Hematopoietic multipotent progenitor cell treated with erythropoietin and hydrocortisone succinate and interleukin-3 and kit ligand, for 6 days (in vitro differentiated cells): Measurements from ENCODE around the gene CFAP74.
A peak's percentile ranks its signal among the peaks of the same experiment; 100 is the strongest.

ENCODE experiments used
- DNase-seq: peaks from one replicate; pipeline ENCODE4 v3.0.0-alpha.2; 2015

The CFAP74 gene, protein sequence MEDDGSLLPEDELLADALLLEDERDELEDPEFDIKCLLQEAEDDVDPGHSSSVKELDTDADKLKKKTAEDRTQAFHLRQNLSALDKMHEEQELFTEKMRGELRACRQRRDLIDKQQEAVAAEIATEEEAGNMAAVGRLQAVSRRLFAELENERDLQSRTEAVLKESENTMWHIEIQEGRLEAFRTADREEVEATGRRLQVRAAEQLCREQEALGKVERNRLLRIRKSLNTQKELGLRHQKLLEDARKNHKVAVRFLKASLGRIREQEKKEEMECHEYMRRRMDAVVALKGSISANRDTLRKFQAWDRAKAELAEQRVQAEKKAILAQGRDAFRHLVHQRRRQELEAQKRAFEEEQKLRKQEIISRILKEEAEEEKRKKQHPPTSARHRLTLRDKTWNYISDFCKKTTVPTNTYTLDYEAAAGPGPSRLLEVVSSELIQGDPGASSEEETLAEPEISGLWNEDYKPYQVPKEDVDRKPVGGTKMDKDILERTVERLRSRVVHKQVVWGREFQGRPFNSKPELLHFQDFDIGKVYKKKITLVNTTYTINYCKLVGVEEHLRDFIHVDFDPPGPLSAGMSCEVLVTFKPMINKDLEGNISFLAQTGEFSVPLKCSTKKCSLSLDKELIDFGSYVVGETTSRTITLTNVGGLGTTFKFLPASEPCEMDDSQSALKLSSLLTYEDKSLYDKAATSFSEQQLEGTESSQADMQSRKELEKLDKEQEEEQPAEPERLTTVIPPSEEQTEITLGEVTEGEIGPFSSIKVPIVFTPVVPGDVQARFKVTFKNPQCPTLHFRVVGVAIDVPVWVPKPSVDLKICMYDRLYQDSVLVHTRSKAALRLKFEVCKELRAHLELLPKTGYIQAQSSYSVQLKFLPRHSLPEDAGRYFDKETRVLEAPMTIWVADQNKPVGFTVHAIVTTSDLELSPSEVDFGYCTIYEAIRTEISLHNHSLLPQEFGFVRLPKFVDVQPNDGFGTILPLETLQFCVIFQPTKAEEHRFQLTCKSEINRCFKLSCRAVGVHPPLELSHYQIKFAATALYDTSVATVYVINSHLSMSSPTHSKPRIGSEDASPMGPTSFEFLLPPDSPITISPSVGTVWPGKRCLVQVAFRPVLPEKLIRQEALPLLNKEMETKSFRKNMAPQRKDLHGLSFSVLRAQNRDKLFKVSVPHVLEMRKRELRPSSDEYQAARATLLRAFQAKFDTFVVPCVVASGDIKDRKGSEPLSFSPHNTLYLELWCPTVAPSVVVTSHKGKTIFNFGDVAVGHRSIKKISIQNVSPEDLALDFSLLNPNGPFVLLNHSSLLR (N-terminal part only)

DNA sequence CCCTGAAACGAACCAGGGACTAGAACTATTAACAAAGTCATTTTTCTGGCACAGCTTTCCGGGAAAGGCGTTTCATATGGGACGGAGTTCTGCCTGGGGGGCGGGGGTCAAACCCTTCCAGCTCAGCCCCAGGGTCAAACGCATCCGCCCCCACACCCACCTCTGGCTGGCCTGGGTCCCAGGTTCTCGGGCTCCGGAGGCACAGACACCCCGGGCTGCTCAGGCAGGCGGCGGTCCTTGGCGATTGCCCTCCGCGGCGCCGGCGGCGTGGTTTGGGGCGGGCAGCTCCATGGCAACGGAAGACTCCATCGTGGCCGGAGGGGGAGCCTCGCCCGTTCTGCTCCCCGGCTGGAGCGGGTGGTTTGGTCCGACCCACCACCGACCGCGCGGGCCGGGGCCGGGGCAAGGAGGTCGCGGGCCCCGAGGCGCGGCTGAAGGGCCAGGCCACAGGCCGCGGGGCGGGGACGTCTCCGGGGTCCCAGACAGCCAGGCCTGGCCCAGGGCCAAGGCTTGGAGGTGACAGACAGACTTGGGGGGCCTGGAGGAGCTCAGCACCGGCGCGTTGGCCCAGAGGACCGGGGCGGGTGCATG, at the start of gene CFAP74:
Gene CFAP74 (minus strand): TSS at position 246 of the 591 bp plus-strand sequence. CDS start 12,830 bp downstream, outside the sequence.
- DNase-seq, result peak; percentile 43

DNA sequence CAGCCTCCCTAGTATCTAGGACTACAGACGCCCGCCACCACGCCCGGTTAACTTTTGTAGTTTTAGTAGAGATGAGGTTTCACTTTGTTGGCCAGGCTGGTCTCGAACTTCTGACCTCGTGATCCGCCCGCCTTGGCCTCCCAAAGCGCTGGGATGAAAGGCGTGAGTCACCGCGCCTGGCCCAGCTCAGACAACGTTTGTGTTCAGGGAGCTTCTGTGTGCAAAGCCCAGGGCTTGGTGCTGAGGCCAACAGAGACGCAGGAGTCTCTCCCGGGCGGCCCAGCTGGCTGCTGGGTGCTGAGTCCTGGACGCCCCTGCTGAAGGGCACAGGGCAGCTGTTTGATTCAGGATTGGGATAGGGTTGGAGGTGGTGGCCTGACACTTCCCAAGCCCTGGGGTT, 49.6 kb upstream of the CFAP74 start:
- no peak for DNase-seq

DNA sequence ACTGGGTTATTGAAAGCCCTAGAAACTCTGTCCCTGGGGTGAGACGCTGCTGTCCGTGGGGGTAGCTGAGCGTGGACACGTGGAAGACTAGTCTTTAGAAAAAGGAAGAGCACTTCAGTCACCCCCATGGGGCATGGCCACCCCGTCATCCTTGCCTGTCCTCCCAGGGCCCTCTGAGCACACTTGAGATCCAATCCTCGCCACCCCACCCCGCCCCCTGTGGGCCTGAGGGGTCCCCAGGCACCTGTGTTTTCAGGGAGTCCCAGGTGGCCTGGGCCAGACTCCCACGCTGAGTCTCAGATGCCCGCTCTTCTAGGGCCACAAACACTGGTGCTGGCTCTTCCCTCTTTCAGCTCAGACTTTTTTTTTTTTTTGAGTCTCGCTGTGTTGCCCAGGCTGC, 49.2 kb upstream of the CFAP74 start:
- DNase-seq, result no peak

DNA sequence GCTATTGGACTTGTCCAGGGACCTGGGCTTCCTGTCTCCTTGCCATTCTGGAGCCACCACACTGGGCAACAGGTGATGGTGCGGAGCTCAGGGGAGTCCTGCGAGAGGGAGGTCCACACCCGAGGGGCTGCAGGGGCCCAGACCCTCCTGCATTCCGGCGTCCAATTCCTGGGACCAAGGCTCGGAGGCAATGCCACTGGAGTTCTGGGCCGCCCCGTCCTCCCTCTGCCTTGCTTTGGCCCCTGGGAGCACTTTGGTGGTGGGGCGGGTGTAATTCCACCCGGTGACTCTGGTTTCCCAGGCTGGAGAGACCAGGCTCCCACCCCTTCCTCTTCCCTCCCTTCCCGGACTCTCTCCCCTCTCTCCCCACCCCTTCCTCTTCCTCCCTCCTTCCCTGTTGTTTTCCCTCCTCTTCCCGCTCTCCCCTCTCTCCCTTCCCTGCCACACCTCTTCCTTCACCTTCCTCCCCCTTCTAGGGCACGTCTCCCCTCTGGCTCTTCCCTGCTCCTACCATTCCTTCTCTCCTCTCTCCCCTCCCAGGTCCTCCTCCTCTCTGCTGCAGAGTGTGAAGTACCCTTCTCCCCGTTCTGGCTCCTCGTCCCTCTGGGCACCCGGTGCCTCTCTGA, 48.6 kb upstream of the CFAP74 start:
- no peak for DNase-seq

DNA sequence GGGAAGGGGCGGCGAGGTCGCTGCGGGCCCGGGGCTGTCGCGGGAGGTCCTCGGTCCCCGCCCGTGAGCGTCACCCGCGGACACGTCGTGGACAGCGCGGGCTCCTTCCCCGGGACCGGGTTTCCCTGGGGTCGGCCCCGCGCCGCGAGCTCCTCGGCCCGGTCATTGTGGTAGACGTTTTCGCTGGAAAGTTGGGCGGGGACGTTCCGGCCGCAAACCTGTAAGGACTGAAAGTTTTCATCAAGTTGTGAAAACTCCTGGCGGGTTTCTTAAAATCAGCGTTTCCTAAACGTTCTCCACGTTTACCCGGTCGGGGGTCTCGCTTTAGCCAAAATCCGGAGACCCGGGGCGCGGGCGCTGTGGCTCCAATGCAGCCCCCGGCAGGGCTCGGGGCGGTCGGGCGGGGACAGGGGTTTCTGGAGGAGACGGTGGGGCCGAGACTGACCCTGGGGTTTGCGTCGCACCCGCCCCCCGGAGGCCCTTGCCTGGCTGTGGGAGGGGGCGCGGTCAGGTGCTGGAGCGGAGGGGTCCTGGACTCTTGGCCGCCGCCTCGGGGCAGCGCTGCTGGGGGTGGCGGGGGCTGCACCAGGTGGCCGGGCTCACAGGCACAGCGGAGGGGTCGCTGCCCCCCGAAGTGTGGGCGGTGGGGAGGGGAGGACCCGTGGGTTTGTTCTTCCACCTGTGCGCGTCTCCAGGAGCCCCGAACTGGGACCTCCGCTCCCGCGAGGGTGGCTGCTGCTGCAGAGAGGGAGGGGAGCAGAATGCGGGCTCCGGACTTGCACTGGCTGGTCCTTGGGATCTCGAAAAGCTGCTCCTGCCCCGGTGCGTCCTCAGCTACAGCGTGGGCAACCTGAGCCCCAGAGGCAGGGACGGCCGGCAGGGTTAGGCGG, 47.5 kb upstream of the CFAP74 start:
- no peak for DNase-seq

DNA sequence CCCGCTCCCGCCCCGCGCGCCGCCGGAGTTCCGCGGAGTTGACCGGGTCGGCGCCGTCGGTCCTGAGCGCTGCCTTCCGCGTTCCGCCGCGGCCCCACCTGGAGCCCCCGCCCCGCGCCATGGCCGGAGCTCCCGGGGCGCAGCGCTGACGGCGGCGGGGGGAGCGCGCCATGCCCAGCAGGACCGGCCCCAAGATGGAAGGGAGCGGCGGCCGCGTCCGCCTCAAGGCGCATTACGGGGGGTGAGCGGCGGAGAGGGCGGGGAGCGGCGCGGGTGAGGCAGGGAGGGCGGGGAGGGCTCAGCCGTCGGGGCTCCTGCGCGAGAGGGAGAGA, 46.8 kb upstream of the CFAP74 start:
- no peak for DNase-seq

DNA sequence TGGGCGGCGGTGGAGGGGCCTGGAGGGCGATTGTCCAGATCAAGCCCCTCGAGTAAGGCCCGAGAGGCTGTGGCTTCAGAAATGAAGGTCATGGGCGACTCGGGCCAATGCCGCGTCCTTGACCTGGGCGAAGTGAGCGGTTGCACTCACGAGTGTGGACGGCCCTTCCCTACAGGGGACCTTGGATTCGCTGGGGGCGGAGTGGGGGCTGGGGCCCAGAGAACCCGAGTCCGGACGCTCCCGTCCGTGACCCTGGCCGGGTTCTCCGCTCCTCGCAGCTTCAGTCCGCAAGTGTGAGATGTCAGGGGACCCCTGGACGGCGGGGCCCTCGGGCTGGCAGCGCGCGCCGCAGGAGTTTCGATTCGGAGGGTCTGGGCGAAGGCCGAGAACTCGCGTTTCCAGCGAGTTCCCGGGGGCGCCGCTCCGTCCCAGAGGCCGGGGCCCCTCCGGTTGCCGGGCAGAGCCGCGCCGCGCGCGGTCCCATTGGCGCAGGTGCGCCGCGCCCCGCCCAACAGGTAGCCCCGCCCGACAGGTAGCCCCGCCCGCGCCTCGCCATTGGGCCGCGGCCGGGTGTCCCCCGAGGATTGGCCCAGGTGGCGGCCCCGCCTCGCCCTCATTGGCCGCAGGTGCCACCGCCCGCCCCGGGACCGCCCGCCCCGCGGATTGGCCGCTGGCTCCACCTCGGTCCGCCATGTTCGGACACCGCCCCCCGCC, 46.3 kb upstream of the CFAP74 start, which contains the start of gene PRKCZ:
Gene PRKCZ (plus strand): TSS at position 694 of the 714 bp plus-strand sequence. CDS start 220 bp downstream, outside the sequence.
- DNase-seq, result peak; percentile 61

DNA sequence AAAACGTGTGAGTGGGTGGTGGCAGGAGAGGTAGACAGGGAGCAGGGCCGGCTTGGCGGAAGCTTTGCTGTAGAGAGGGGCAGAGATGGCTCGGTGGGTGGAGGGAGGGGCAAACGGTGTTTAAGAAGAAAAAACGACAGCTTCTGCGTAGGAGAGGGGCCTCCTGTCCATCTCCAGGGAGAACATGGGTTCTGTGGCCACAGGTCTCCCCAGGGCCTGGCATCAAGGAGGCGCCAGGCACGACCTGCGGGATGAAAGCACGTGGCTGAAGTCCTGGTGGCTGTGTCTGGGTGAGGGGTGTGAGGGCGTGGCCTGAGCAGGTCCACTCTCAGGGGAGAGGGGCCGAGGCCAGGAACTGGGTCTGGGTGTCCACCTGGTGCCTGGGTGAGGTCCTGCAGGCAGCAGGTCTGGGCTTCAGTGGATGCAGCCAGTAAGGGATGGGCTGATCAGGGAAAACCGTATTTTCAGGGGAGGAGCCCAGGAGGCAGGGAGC, 45.7 kb upstream of the CFAP74 start:
- DNase-seq, result no peak

DNA sequence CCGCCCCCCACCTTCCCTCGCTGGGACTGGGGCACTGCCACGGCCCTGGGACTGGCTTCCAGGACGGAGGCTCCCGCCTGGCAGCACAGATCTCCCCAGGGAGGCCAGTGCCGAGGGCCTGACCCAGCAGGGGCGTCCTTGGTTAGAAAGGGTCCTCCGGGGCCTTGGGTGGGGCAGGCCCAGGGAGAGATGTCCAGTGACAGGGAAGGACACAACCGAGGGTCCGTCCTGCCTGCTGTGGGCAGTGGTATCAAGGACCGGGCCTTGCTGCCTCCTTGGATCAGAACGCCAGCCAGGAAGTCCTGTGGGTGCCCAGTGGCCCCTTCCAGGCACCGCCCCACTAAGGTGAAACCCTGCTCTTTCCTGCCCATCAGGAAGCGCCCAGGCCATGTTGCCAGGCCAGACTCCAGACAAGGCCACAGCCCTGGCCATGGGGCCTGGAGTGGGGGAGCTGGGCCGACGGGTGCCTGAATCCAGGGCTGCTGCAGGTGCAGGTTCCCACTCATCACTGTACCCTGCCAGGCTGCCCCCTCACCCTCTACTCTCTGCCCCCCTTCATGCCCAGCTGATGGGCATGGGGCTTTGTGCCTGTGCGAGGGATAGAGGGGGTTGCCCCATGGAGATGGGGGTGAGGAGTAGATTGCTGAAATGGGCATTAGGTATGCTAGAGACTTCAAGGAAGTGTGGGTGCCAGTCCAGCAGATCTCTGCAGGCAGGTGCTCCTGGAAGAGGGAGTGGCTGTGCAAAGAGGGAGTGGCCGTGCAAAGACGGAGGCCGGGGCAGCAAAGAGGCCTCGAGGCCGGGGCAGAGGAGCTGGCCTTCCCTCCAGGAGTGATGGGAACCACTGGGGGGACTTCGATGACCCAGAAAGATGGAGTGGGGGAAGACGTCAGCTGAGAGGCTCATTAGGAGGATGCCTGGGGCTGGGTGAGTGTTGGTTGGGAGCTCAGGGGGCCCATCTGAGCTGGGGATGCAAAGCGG, 44.5 kb upstream of the CFAP74 start:
- DNase-seq, result no peak

DNA sequence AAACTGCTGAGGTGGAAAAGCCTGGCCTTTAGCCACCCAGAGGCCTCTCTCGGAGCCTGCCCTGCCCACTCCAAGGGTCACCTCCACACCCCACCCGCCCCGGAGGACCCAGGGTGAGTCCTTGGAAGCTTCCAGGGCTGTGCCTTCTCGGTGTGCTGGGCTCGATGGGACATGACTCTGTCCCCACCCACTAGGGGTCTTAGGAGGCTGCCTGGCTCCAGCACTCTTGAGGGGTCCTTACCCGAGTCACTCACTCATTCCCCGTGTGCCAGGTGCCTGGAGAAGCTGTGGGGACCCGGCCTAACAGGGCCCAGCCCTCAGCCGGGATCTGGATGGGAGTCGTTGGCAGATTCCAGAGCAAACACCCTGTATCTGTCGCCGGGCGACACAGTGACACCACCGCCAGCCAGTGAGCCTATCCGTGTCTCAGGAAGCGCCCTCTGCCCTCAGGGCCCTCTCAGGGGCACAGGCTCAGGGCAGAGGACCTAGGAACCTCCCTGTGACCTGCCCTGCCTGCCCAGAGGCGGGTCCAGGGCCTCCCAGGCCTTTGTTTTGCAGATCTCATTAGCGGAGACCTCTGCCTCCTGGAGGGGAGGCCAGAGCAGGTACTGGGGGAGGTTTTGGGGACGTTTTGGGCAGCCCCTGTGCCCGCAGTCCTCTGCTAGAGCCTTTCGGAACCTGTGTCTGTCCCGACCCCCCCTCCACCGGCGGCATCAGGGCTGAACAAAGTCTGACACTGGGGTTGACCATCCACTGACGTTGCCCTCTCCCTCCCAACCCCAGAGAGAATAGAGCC, 43.6 kb upstream of the CFAP74 start:
- DNase-seq, result no peak

DNA sequence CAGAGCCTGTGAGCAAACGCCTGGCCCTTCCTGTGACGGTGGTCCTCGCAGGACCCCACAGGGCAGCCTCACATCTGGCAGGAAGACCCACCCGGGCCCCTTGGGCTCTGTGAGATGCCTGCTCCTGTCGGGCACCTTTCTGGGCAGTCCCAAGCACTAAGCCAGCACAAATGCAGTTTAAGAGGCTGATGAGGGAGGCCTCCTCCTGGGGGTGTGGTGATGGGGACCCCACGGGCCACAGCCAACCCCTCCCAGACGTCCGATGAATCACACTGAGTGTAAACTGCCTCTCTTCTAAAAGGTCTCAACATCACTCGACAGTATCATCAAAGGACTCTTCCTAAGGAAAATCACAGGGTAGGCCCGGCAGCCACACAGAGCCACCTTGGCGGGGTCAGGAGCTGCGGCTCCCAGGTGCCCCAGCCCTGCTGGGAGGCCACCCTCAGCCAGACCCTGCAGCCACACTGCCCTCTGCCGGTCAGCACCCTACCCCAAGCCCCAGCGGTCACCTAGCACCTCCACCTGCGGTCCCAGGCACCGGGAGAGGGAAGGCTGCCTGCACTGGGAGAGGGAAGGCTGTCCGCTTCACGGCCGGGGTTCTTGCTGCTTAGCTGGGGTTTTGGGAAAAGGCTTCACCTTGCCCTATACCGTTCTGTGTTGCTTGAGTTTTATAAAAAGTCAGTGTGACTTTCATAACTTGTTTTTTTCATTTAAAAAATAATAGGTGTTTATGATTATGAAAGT, 42.8 kb upstream of the CFAP74 start:
- DNase-seq, result peak; percentile 55

DNA sequence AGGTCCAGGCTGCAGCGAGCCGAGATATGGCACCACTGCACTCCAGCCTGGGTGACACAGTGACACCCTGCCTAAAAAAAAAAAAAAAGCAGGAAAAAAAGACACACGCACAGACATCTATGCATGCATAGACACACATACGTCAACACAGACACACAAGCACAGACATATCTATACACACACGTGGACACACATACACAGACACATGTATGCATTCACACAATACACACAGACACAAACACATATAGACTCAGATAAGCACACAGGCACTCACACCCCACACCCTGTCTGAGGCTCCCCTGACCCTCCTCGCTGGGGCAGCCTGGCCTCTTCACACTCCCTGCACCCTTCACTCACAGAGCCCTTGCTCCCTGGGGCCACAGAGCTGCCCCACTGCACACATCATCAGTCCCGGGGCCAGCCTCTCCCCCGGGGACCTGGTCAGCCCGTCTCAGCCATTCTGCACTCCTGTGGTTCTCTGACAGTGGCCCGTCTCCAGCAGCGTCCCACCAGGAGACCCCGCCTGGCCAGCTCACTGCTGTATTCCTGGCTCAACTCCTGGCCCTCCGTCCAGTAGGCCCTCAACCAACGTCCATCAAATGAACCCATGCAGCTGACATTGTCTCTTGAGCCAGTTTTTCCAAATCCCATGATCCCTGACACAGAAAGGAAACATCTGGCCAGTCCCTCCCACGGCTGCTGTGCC, 42.0 kb upstream of the CFAP74 start:
- DNase-seq, result no peak

DNA sequence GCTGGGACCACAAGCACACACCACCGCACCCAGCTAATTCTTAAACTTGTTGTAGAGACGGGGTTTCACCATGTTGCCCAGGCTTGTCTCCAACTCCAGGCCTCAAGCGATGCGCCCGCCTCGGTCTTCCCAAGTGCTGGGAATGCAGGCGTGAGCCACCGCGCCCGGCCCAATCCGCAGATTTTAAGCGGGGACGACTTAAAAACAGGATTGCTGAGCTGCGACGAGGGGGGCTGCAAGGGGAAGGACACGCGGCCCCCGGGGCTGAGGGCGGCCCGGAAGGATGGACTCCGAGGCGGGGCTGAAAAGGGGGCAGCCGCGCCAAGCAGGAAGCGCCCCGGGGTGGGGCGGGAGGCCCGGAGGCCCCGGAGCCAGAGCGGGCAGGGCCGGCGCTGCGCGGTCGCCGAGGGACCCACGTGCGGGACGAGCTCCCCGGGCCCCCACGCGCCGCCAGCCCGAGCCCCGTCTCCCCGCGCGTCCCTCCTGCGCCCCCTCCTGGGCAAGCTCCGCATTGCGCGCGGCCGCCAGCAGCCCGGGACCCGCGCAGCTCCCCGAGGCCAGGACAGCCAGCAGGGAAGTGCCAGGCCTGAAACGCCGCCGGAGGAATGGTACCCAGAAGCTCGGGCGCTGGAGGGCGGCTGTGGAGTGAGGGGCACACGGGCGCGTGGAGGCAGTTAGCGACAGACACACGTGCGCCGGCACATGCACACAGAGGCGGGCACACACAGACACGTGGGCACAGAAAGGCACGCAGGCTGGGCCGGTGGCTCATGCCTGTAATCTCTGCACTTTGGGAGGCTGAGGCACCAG, 41.1 kb upstream of the CFAP74 start:
- DNase-seq, result peak; percentile 63

DNA sequence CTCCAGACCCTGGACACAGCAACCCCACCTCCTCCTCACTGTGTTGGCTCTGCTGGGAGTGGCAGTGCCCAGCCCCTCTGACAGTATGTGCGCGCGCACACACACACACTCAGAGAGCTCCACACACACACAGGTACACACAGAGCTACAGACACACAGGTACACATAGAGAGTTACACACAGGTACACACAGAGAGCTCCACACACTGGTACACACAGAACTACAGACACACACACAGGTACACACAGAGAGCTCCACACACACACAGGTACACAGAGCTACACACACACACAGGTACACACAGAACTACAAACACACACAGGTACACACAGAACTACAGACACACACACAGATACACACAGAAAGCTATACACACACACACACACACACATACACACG, 40.3 kb upstream of the CFAP74 start:
- no peak for DNase-seq
